H54 (cell line): Measurements from ENCODE around the gene COL23A1.
A peak's percentile ranks its signal among the peaks of the same experiment; 100 is the strongest.

ENCODE experiments used
- DNase-seq: peaks from one replicate; pipeline ENCODE4 v3.0.0; 2011; ENCODE audit warnings: low spot score, mixed read lengths; ENCODE audit not compliant: insufficient read length
- FAIRE-seq: peaks from 3 replicates; lab custom pipeline; 2011; peaks lifted over from hg19 to GRCh38; lab: Jason Lieb, UNC
- POLR2A ChIP-seq: IDR thresholded peaks from 2 replicates; pipeline ENCODE4 v1.6.1; 2011; ENCODE audit warnings: low read depth, mild to moderate bottlenecking, low read length

The COL23A1 gene

DNA sequence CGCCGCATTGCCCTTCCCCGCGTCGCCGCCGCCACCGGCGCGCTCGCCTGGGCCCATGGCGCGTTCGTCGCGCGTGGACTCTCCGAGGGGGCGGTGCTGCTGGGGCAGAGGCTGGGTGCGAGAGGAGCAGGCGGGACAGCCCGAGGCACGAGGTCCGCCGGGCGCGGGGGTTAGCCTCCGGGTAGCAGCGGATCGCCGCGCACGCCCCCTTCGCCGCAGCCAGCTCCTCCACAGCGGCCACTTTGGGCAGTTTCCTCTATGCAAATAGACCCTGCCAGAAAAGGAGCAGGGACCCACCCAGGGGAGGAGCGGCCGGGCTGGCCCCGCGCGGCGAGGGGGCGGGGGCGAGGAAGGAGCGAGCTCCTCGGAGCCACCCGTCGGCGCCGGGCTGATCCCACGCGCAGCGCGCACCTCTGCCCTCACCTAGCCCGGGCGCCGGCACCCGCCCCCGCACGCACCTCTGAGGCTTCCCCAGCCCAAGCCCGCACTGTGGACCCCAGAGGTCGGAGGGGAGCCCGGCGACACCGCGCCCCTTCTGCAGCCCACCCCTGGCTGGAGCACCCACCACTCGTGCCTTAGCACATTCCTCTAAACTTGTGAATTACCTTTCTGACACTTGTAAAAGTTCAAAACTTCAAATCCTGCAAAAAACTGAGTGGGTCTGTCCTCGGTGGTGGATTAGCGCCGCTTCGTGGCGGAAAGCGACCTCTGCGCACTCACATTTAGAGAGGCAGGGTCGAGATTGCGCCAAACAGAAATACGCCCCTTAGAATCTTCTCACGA, at the start of gene COL23A1:
Gene COL23A1, minus strand, starts transcription at position 253 of the 783 bp plus-strand sequence.
- FAIRE-seq (no peak), DNase-seq (no peak)
- no peak for TF ChIP-seq POLR2A

DNA sequence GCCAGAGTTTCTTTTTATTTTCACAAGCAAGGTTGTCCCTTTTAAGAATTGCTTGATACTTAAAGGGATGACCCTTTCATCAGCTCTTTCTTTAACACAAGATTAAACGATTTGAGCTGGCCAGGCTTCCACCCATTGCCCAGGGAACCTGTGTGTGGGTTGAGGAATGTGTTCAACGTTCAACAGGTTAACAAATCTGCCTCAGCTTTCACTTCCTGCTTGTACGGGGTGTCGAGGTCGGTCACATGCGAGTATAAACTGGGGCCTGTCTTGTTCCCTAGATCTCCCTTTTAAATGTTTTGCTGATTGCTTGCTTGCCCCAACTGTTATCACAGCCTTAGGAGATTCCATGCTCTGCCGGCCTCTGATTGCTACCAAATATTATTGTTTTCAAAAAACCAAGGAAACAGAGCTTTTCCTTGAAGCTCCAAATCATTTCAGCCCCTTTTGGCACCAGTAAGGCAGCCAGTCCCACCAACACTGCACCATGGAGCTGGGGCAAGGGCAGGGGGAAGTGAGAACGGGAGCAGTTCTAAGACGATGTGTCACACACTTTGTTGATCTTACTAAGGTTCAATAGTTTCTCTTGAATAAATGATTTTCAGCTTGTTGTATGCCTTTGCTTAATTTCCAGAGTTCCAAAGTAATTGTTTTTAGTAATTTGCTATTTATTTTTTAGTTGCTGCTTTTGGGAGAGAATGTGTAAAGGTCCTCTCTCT, 47.3 kb upstream of the COL23A1 start:
- no peak for FAIRE-seq
- DNase-seq: no peak
- TF ChIP-seq POLR2A: no peak

DNA sequence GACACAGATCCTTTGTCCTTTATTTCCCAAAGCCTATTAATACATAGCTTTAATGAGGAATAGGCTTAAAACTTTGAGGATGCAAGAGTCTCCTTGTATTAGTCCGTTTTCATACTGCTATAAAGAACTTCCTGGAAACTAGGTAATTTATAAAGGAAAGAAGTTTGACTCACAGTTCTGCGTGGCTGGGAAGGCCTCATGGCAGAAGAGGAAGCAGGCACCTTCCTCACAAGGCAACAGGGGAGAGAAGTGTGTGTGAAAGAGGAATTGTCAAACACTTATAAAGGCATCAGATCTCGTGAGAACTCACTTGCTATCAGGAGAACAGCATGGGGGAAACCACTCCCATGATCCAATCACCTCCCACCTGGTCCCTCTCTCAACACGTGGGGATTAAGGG, 42.1 kb upstream of the COL23A1 start:
- FAIRE-seq: no peak
- no peak for DNase-seq

DNA sequence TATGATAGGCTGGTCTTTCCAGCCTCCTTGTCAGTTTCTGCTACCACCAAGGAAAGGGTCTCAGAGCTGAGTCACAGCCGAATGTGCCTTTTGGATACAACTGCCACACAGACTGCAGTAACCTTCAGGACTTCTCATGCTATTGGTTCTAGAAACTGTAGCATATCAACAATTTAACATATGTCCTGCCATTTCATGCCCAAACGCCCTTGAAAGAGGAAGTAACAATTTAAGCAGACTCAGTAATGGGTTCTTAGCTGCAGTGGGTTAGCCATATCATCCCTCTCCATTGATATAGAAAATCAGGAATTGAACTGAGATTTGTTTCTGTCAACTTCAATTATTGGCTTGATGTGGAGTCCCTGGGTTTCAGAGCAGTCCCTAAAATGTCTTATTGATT, 40.8 kb upstream of the COL23A1 start:
- FAIRE-seq (no peak), DNase-seq (no peak)
- TF ChIP-seq POLR2A: no peak

More for the DNA sequence above, 42.1 kb upstream of the COL23A1 start:
- TF ChIP-seq POLR2A: no peak

DNA sequence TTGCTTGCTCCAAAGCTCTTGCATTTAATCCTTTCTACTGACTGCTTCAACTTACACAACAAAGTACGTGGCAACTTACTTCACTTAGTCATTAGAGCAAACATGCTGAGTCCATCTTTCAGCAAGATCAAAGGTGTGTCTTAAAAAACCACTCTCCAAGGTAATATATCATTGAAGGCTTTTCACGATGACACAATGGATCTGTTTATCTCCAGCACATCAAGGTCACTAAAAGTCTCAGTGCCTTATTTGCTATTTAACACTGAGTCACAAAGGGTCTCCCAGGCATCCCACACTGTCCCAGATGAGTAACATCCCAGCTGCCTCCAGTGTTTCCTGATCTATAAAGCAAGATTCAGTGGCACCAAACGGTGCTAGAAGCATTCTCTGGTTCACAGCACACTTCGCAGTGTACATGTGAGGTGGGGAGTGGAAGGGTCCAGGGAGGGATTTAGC, 40.3 kb upstream of the COL23A1 start:
- FAIRE-seq (no peak), DNase-seq (no peak)
- TF ChIP-seq POLR2A: no peak

DNA sequence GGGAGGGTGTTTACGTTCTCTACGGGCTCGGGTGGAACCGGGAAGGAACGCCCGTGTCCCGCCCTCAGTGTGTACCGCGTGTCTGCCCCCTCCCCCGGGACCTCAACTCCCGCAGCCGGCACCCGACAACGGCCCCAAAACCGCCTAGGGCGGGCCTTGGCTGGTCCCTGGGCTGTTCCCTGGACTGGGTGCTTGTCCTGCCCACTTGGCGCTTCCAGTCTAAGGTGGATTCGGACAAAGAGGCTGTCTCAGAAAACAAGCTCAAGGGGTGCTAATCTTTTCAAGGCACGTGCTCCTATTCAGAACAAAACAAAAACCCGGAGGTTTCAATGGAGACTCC, 37.0 kb upstream of the COL23A1 start:
- no peak for DNase-seq
- FAIRE-seq: no peak
- no peak for TF ChIP-seq POLR2A

DNA sequence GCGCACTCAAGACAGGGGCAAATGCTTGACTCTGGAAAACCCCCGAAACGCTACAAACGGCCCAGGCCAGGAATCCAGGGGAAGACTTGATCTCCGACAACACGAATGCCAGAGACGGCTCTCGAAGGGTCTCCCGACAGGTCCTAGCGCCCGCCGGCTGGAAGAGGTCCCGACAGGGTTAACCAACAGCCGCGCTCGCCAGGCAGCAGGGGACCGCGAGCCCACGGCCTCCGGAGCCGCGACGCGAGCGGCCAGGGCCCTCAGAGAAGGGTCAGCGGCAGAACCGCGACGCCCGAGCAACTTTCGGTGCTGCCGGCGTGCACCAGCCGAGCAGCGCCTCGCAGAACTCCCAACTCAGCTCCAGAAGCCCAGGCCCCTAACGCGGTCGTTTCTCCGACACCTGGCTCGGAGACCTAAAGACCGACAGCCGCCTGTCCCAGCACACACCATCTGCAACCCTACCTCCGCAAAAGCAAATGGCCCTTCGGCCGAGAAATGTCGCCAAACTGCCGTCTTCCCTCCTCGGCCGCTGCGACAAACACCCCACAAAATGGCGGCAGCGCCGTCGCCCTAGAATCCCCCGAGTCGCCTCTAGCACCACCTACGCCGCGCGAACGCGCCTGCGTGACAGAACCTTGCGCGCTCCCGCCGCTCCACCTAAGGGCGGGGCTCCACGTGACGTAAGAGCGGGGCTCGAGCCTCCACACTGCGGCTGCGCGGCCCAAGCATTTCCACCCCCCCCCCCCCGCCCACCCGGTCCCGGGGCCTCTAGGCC, 36.5 kb upstream of the COL23A1 start, which contains the start of gene CLK4:
Gene CLK4, minus strand, starts transcription at position 567 of the 775 bp plus-strand sequence. CDS start 3,634 bp downstream, outside the sequence.
- peak; percentile 93 for TF ChIP-seq POLR2A
- DNase-seq: peak; percentile 83
- peak; percentile 6 for FAIRE-seq

DNA sequence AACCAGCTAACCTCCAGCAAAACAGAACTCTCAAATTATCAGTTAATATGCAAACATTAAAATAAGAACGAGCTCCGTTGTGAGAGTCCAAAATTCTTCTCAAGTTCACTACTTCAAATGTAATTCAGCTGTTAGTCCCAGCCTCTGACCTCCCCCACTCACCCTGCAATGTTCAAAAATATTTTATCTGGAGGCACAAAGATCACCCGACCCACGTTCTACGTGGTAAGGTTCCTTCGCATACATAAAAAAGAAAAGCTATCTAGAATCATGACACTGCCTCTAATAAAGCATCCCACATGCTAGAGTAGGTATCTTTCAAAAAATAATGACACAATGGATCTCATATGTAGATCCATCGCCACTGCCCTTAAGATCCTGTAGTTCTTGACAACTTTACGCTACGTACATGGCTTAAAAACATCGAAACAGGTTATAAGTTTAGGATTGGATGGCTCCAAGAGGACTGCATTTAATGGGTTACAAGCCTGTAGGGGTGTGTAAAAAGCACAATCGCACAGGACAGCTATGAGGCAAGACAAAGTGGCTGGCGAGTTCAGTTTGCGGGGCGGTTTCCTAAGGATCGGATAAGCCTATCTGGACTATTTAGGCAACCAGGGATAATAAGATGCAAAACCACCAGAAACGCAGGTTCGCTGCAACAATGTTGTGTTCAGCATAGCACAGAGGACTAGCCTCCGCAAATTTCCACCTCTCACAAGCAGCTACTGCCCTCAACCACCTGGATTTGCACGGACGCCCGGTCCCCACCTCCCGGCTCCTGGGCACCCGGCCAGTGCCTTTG, 35.7 kb upstream of the COL23A1 start:
- no peak for DNase-seq
- no peak for FAIRE-seq

DNA sequence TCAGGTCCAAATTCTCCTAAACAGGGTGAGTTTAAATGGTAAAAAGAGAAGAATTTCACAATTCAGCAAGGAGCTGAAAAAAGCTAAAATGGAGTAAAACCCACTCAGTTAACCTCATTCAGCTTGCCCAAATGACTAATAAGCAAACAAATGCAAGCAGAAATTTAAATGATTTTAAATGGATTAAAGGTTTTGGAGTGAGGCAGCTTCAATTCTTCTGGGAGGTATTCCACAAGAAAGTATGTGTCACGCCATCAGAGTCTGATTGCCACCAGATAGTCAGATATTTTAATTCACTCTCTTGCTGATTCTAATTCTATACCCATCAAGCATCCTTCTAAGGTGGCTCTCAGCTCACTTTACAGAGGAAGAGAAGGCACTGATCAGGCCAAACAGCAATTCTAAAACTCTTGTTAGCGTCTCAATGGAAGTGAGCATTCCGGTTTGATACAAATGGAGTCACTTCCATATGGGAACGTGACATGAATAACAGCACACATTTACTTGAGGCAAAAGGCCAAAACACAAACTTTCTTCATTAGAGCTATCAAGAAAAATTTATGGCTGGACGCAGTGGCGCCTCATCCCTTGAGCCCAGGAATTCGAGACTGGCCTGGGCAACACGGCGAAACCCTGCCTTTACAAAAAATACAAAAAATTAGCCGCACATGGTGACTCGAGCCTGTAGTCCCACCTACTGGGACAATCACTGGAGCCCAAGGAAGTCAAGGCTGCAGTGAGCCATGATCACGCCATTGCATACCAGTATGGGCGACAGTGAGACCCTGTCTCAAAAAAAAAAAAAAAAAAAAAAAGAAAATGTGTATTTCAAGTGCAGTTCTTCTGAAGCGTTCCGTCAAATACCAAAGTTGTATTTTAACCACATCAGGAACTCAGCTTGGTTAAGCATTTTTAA, 34.7 kb upstream of the COL23A1 start:
- FAIRE-seq (peak; percentile 48), DNase-seq (no peak)
- TF ChIP-seq POLR2A: no peak

More for the DNA sequence above, 35.7 kb upstream of the COL23A1 start:
- TF ChIP-seq POLR2A: no peak

DNA sequence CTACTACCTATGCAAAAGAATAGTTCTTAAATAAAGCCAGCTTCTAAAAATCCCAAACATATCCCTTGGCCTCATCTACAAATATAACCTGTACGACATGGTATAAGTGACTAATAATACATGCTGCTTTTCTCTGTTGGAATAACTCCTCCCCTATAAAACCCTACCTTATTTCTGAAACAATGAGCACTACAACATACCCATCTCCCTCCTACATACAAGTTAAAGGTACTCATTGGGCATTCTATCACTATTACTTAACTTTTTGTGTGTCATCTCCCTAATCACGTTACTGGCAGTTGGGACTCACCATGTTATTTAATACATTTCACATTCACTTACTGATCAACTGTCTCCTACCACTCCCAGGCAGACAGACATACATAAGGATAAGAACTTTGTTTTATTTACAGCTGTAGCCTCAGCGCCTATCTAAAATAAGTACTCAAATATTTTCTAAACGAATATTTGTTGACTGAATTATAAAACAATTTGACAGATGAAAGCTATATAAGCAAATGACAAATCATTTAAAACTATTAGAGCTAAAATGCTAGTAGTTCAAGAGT, 32.6 kb upstream of the COL23A1 start:
- no peak for FAIRE-seq
- DNase-seq: no peak
- TF ChIP-seq POLR2A: no peak

DNA sequence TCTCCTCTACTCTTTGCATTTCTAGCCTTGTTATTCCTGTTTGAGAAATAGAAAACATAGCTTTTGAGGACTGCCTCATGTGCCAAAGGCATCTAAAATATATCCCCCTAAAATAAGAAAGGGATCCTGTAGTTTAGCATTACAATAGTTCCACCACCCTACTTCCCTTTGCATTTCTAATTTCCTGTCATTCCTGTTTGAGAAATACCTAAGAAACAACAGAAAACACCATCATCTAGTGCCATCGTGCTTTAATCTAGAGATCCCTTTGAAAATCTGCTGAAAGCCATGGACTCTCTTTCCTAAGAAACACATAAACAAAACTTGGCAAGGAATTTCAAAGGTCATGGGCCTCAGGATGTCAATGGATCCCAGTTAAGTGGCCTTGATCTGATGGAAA, 29.2 kb upstream of the COL23A1 start:
- no peak for FAIRE-seq
- no peak for TF ChIP-seq POLR2A
- no peak for DNase-seq

DNA sequence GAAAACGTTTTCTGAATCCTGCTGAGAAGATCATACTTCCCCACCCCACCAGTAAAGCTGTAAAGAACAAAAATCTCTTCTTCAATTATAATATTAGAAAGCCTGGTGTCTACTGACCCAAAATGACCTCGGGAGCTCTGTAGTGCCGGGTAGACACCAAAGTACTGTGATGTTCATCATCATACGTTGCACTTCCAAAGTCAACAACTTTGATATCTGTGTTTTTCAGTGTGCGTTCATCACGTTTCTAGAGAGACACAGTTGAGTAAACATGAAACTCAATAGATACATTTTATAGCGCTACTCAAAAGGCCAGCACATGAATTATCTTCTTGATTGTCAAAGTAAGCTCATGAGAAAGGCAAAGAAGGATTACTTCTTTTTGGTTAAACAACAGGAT, 22.1 kb upstream of the COL23A1 start:
- FAIRE-seq: no peak
- no peak for DNase-seq
- no peak for TF ChIP-seq POLR2A

DNA sequence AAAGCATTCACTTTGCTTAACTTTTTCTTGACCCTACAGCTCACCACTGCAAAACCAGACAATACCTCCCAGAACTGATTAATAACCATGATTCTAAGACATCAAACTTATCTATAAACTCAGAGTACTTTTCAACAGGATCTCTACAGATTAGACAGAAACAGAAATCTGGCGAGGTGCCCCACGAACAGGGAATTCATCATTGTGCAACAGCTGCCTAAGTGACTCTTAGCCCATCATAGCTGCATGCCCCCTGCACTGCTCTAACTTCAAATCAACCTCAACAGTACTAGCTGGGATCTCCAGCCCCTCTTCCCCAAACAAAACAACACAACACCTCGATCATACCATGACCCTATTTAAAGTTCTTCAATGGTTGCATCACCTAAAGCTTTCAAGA, 16.1 kb upstream of the COL23A1 start:
- no peak for TF ChIP-seq POLR2A
- FAIRE-seq: no peak
- no peak for DNase-seq
